WERI-Rb-1 (cell line): ENCODE data around the gene MRPL11.

Source experiments
- DNase-seq: peaks from one replicate; pipeline ENCODE4 v3.0.0-alpha.2; 2020
- H3K27ac ChIP-seq: fragments of 250-450 bp; sonication (Bioruptor Pico); 2 replicates; pipeline ENCODE4 v1.5.1; 2020; ENCODE audit warnings: mild to moderate bottlenecking, moderate library complexity
- H3K27me3 ChIP-seq: fragments of 250-450 bp; sonication (Bioruptor Pico); 2 replicates; pipeline ENCODE4 v1.5.1; 2021; ENCODE audit warnings: mild to moderate bottlenecking, low read depth, moderate library complexity; ENCODE audit not compliant: insufficient read depth, severe bottlenecking
- H3K36me3 ChIP-seq: fragments of 250-450 bp; sonication (Bioruptor Pico); 2 replicates; pipeline ENCODE4 v1.5.1; 2020; ENCODE audit warnings: mild to moderate bottlenecking, moderate library complexity
- H3K4me3 ChIP-seq: 2 replicates; pipeline ENCODE4 v1.5.1; 2011; ENCODE audit warnings: low read depth, mild to moderate bottlenecking, control low read depth, low read length
- H3K9me3 ChIP-seq: fragments of 250-450 bp; sonication (Bioruptor Pico); 2 replicates; pipeline ENCODE4 v1.5.1; 2021; ENCODE audit warnings: mild to moderate bottlenecking, moderate library complexity; ENCODE audit not compliant: severe bottlenecking
- TF ChIP-seq, protein P1 (sequence below): IDR thresholded peaks from 2 replicates; pipeline ENCODE4 v1.5.1; 2011; ENCODE audit warnings: low read depth, mild to moderate bottlenecking, control low read depth, inconsistent platforms, low read length

The MRPL11 gene

DNA sequence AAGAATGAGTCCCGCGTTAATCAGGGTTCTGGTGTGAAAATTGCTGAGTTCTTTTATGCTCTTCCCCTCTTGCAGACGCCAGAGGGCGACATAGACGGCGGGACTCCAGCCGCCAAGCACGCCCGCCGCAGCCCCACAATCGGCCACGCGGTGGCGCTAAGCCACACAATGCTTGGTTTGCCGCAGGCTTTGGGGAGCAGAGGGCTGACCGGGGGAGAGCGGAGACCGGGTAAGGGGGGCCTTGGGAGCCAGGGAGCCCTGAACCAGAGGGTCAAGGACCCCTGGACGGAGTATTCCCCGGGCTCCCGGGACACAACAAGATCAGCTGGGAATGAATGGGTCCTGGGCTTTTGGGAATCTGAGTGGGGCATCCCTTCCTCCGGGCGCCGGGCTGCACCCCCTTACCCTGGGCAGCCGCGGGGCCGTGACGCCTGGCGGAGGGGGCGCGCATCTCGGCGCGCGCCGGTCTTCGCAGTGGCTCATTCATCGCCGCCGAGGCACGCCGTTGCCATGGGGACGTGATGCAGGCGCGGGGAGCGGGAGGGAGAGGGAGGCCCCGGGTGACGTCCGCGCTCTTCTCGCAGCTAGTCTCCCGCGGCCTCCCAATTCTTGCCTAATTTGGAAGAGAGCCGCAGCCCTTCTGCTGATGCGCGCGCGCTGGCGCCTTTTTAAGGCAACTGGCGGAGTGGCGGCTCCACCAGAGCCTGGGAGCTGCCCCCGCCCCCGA, 30.0 kb downstream of the MRPL11 start:
- Histone ChIP-seq H3K4me3 (peak overlapping the region; percentile 46), H3K27ac (peak overlapping the region; percentile 25; the same call in 1 of the 2 replicates), H3K27me3 (no peaks in the 10 kb centered on the region)

DNA sequence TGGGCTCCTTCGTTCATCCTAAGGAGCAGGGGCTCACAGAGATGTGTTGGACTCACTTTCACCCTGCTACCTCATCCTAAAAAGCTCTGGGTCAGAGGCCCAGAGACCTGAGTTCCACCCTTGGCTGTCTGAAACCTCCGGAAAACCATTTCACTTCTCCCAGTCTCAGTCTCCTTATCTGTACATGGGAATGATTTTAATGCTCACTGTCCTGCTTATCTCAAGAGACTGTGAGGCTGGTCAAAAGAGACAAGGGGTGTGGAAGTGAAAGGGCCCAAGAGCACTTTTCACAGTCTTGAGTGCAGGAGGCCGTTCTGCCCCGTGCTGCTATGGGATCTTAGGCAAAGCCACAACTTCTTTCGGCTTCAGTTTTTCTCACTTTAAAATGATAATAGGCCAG, 31.0 kb downstream of the MRPL11 start:
- no peak for DNase-seq
- no peaks in the 10 kb centered on the region for H3K27me3 ChIP-seq
- H3K36me3 ChIP-seq, result no peaks in the 10 kb centered on the region
- H3K9me3 ChIP-seq, result no peaks in the 10 kb centered on the region
- no peak overlapping the region for H3K27ac ChIP-seq
- TF ChIP-seq, protein P1, sequence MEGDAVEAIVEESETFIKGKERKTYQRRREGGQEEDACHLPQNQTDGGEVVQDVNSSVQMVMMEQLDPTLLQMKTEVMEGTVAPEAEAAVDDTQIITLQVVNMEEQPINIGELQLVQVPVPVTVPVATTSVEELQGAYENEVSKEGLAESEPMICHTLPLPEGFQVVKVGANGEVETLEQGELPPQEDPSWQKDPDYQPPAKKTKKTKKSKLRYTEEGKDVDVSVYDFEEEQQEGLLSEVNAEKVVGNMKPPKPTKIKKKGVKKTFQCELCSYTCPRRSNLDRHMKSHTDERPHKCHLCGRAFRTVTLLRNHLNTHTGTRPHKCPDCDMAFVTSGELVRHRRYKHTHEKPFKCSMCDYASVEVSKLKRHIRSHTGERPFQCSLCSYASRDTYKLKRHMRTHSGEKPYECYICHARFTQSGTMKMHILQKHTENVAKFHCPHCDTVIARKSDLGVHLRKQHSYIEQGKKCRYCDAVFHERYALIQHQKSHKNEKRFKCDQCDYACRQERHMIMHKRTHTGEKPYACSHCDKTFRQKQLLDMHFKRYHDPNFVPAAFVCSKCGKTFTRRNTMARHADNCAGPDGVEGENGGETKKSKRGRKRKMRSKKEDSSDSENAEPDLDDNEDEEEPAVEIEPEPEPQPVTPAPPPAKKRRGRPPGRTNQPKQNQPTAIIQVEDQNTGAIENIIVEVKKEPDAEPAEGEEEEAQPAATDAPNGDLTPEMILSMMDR, result no peak
- H3K4me3 ChIP-seq, result no peak overlapping the region

More for the DNA sequence above, 30.0 kb downstream of the MRPL11 start:
- TF ChIP-seq, protein P1, result peak; percentile 97
- Histone ChIP-seq H3K36me3 (no peaks in the 10 kb centered on the region), H3K9me3 (no peaks in the 10 kb centered on the region)
- DNase-seq, result peak; percentile 89

DNA sequence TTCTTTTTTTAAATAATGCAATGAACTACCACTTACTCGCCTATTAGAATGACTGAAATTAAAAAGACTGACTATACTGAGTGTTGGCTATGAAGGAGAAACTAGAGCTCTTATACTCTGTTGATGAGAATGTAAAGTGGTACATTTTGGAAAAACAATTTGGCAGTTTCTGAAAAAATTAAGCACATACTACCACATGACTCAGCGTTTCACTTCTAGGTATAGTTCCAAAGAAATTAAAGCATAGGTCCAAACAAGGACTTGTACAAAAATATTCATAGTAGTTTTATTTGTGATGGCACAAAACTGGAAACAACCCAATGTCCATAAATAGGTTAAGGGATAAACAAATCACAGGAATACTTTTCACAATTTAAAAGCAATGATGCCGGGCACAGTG, 44.7 kb downstream of the MRPL11 start:
- TF ChIP-seq, protein P1, result no peak
- Histone ChIP-seq H3K36me3 (no peaks in the 10 kb centered on the region), H3K9me3 (no peaks in the 10 kb centered on the region), H3K4me3 (no peak overlapping the region), H3K27ac (no peak overlapping the region), H3K27me3 (no peaks in the 10 kb centered on the region)
- DNase-seq, result no peak

DNA sequence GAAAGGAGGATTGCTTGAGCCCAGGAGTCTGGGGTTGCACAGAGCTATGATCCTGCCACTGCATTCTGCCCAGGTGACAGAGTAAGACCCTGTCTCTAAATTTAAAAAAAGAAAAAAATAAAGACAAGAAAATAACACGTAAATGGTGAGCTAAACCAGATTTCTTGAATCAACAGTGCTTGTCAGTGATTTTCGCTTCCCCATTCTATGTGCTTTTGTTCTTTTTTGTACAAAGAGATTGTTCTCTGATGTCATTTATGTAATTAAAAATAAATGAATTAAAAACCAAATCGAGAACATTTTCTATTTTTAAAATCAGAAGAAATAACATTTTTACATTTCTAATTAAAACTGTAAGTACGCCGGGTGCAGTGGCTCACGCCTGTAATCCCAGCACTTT, 47.3 kb downstream of the MRPL11 start:
- no peak for DNase-seq
- no peak overlapping the region for H3K27ac ChIP-seq

DNA sequence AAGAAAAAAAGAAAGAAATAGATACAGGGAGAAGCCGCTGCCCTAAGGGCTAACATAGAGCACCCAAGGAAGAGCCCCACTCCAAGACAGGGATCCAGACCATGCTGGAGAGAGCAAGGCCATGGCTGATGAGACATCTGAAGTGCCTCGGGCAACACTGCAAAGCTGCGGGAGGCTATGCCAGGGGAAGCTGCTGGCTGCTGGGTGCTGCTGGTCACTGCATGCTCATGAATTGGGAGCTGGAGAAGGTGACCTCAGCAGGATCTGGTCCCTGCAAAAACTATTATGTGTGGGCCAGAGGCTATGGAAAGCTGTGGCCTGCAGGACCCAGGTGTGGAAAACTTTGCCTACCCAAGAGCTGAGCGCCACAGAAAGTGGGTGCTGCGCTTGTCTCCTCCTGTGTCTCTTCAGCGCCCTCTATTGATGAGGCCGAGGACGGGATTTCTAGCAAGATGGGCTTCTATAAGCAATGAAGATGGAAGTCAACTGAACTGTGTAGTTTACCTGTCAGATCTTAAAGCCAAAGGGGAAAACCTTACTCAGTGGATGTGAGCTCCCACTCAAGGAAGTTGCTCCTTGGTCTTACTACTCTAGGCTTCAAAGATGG, 49.8 kb downstream of the MRPL11 start:
- peak; percentile 82 for DNase-seq
- Histone ChIP-seq H3K4me3 (no peak overlapping the region), H3K27me3 (no peaks in the 10 kb centered on the region), H3K36me3 (no peaks in the 10 kb centered on the region), H3K9me3 (no peaks in the 10 kb centered on the region), H3K27ac (no peak overlapping the region)
- TF ChIP-seq, protein P1, result peak; percentile 83

More for the DNA sequence above, 47.3 kb downstream of the MRPL11 start:
- Histone ChIP-seq H3K27me3 (no peaks in the 10 kb centered on the region), H3K4me3 (no peak overlapping the region), H3K36me3 (no peaks in the 10 kb centered on the region), H3K9me3 (no peaks in the 10 kb centered on the region)
- TF ChIP-seq, protein P1, result no peak
